HUES64 (cell line): Measurements from ENCODE around the gene CABP2.

Source experiments
- H3K27ac ChIP-seq: 2 replicates; pipeline ENCODE4 v1.7.0; 2013; ENCODE audit warnings: low read depth, low read length, inconsistent platforms
- H3K27me3 ChIP-seq: 2 replicates; pipeline ENCODE4 v1.6.1; 2013; ENCODE audit warnings: mild to moderate bottlenecking, low read length; ENCODE audit not compliant: insufficient read depth
- H3K36me3 ChIP-seq: 2 replicates; pipeline ENCODE4 v1.6.1; 2013; ENCODE audit warnings: mild to moderate bottlenecking, low read length; ENCODE audit not compliant: insufficient read depth
- H3K4me1 ChIP-seq: 2 replicates; pipeline ENCODE4 v1.6.1; 2013; ENCODE audit warnings: mild to moderate bottlenecking, low read length, moderate library complexity; ENCODE audit not compliant: insufficient read depth
- H3K4me3 ChIP-seq: 2 replicates; pipeline ENCODE4 v1.5.1; 2013; ENCODE audit warnings: mild to moderate bottlenecking, low read length, moderate library complexity
- H3K9ac ChIP-seq: 2 replicates; pipeline ENCODE4 v1.6.1; 2013; ENCODE audit warnings: mild to moderate bottlenecking, low read depth, low read length
- H3K9me3 ChIP-seq: 2 replicates; pipeline ENCODE4 v1.6.1; 2013; ENCODE audit warnings: low read depth, low read length; ENCODE audit not compliant: insufficient read depth
- WGBS: fragments of 150-250, 120-280 bp; methylation state at CpG from one replicate; pipeline ENCODE4 v1.1.7; 2013; ENCODE audit warnings: missing lambda C conversion rate; 5-methylcytosine and 5-hydroxymethylcytosine counted together

The CABP2 gene

GRCh38 chr11:67507242-67507863 lies 15.9 kb downstream of the CABP2 start:
- WGBS, result 25% methylated on average over 33 of the region's 33 CpGs
- H3K36me3 ChIP-seq, result no peaks in the 10 kb centered on the region
- H3K27ac ChIP-seq, result peak overlapping the region; percentile 69; the same call in 1 of the 2 replicates
- H3K9me3 ChIP-seq, result no peaks in the 10 kb centered on the region
- peak overlapping the region; percentile 84 for H3K4me3 ChIP-seq
- peak overlapping the region; percentile 70 for H3K9ac ChIP-seq
- H3K27me3 ChIP-seq, result peaks cover 11% of the 10 kb centered on the region
- H3K4me1 ChIP-seq, result peaks cover 9% of the 10 kb centered on the region

GRCh38 chr11:67506426-67507051 lies 16.7 kb downstream of the CABP2 start:
- Histone ChIP-seq H3K4me3 (no peak overlapping the region), H3K4me1 (peaks cover 9% of the 10 kb centered on the region), H3K27ac (no peak overlapping the region), H3K9ac (no peak overlapping the region), H3K9me3 (no peaks in the 10 kb centered on the region), H3K27me3 (peaks cover 11% of the 10 kb centered on the region), H3K36me3 (peaks cover 3% of the 10 kb centered on the region; the same call in 1 of the 2 replicates)
- WGBS, result 91% methylated on average over 16 of the region's 16 CpGs

GRCh38 chr11:67505605-67506396 lies 17.4 kb downstream of the CABP2 start:
- peaks cover 10% of the 10 kb centered on the region; the same call in 1 of the 2 replicates for H3K36me3 ChIP-seq
- H3K9ac ChIP-seq, result no peak overlapping the region
- H3K4me1 ChIP-seq, result peaks cover 9% of the 10 kb centered on the region
- H3K27ac ChIP-seq, result peak overlapping the region; percentile 68; the same call in 1 of the 2 replicates
- peaks cover 11% of the 10 kb centered on the region for H3K27me3 ChIP-seq
- no peaks in the 10 kb centered on the region for H3K9me3 ChIP-seq
- WGBS, result 36% methylated on average over 17 of the region's 17 CpGs
- H3K4me3 ChIP-seq, result peak overlapping the region; percentile 72; the same call in 1 of the 2 replicates

GRCh38 chr11:67504950-67505581 lies 18.2 kb downstream of the CABP2 start, which contains the start of gene PITPNM1:
PITPNM1 (minus strand) TSS chr11:67505363; CDS start chr11:67504180, 1,183 bp downstream.
- H3K9me3 ChIP-seq, result no peaks in the 10 kb centered on the region
- WGBS, result under 1% methylated on average over 58 of the region's 58 CpGs
- H3K27ac ChIP-seq, result peak within 1 kb of the TSS; percentile 68; the same call in 1 of the 2 replicates
- peaks cover 9% of the 10 kb centered on the region for H3K4me1 ChIP-seq
- H3K36me3 ChIP-seq, result peaks cover 10% of the 10 kb centered on the region; the same call in 1 of the 2 replicates
- peak within 1 kb of the TSS; percentile 72 for H3K4me3 ChIP-seq
- H3K9ac ChIP-seq, result peak within 1 kb of the TSS; percentile 53; the same call in 1 of the 2 replicates
- peaks cover 11% of the 10 kb centered on the region for H3K27me3 ChIP-seq

GRCh38 chr11:67504005-67504949 lies 19.0 kb downstream of the CABP2 start:
- peak overlapping the region; percentile 72 for H3K4me3 ChIP-seq
- peaks cover 11% of the 10 kb centered on the region for H3K27me3 ChIP-seq
- no peak overlapping the region for H3K27ac ChIP-seq
- peaks cover 9% of the 10 kb centered on the region for H3K4me1 ChIP-seq
- peaks cover 10% of the 10 kb centered on the region; the same call in 1 of the 2 replicates for H3K36me3 ChIP-seq
- 1% methylated on average over 101 of the region's 101 CpGs for WGBS
- H3K9me3 ChIP-seq, result no peaks in the 10 kb centered on the region
- peak overlapping the region; percentile 53; the same call in 1 of the 2 replicates for H3K9ac ChIP-seq

GRCh38 chr11:67503119-67504004 lies 19.9 kb downstream of the CABP2 start:
- Histone ChIP-seq H3K27me3 (peaks cover 11% of the 10 kb centered on the region), H3K4me3 (peak overlapping the region; percentile 72), H3K27ac (no peak overlapping the region), H3K4me1 (peaks cover 9% of the 10 kb centered on the region), H3K9me3 (no peaks in the 10 kb centered on the region), H3K9ac (0 out of 2 replicates have a peak overlapping the region, but pooled peaks have one; percentile 15), H3K36me3 (peaks cover 10% of the 10 kb centered on the region; the same call in 1 of the 2 replicates)
- 68% methylated on average over 19 of the region's 19 CpGs for WGBS

GRCh38 chr11:67502328-67502979 lies 20.8 kb downstream of the CABP2 start:
- Histone ChIP-seq H3K9ac (no peak overlapping the region), H3K4me1 (peaks cover 9% of the 10 kb centered on the region), H3K27me3 (peaks cover 11% of the 10 kb centered on the region), H3K9me3 (no peaks in the 10 kb centered on the region), H3K27ac (no peak overlapping the region), H3K4me3 (no peak overlapping the region), H3K36me3 (peaks cover 10% of the 10 kb centered on the region; the same call in 1 of the 2 replicates)
- WGBS, result 92% methylated on average over 18 of the region's 18 CpGs

GRCh38 chr11:67501854-67502253 lies 21.4 kb downstream of the CABP2 start:
- Histone ChIP-seq H3K4me3 (no peak overlapping the region), H3K27me3 (peaks cover 11% of the 10 kb centered on the region), H3K4me1 (peaks cover 6% of the 10 kb centered on the region; the same call in 1 of the 2 replicates), H3K27ac (no peak overlapping the region), H3K36me3 (peaks cover 12% of the 10 kb centered on the region), H3K9ac (no peak overlapping the region), H3K9me3 (no peaks in the 10 kb centered on the region)
- 95% methylated on average over 18 of the region's 18 CpGs for WGBS
